HepG2 (cell line): Measurements from ENCODE around the gene HOXA9. TPM values are rescaled to one million over a fixed set of nuclear protein-coding genes. Genes with fewer than 3 reads are reported as not detected.
A peak's percentile ranks its signal among the peaks of the same experiment; 100 is the strongest.

Experiments used
- CBFB ChIP-seq: sonication (generic); formaldehyde crosslinking; IDR thresholded peaks from 2 replicates; pipeline ENCODE4 v1.4.0; 2020; ENCODE audit warnings: missing genetic modification reagents
- CCAR2 ChIP-seq: fragments of 200-400 bp; formaldehyde crosslinking; optimal IDR thresholded peaks from 2 replicates; pipeline ENCODE3; 2018; ENCODE audit warnings: low read depth, mild to moderate bottlenecking, low read length, moderate library complexity
- HDAC1 ChIP-seq: sonication (generic); formaldehyde crosslinking; IDR thresholded peaks from 2 replicates; pipeline ENCODE4 v1.5.1; 2020; ENCODE audit warnings: mild to moderate bottlenecking, missing genetic modification reagents
- HDAC2 ChIP-seq: sonication (generic); formaldehyde crosslinking; IDR thresholded peaks from 2 replicates; pipeline ENCODE4 v1.4.0; 2020; ENCODE audit warnings: missing genetic modification reagents
- HOXA3 ChIP-seq: sonication (generic); formaldehyde crosslinking; IDR thresholded peaks from 2 replicates; pipeline ENCODE4 v1.5.0; 2020; ENCODE audit warnings: missing genetic modification reagents
- IRF9 ChIP-seq: sonication (generic); formaldehyde crosslinking; IDR thresholded peaks from 2 replicates; pipeline ENCODE4 v1.8.0; 2022; ENCODE audit warnings: missing genetic modification reagents, mild to moderate bottlenecking, borderline replicate concordance
- MBD4 ChIP-seq: IDR thresholded peaks from 2 replicates; pipeline ENCODE4 v1.6.1; 2012; ENCODE audit warnings: low read length, inconsistent platforms, borderline replicate concordance
- PHB2 ChIP-seq: fragments of 450-650 bp; IDR thresholded peaks from 2 replicates; pipeline ENCODE4 v1.6.1; 2018; ENCODE audit not compliant: partially characterized antibody
- TERF1 ChIP-seq: sonication (generic); formaldehyde crosslinking; IDR thresholded peaks from 2 replicates; pipeline ENCODE4 v1.8.0; 2022; ENCODE audit warnings: mild to moderate bottlenecking, missing genetic modification reagents, moderate library complexity
- THYN1 ChIP-seq: sonication (generic); formaldehyde crosslinking; IDR thresholded peaks from 2 replicates; pipeline ENCODE4 v1.8.1; 2023; ENCODE audit warnings: low read depth, mild to moderate bottlenecking, moderate library complexity, missing genetic modification reagents, borderline replicate concordance
- ZBTB43 ChIP-seq: sonication (generic); formaldehyde crosslinking; conservative IDR thresholded peaks from 2 replicates; pipeline ENCODE4 v1.4.0; 2020; ENCODE audit warnings: missing genetic modification reagents
- ZMAT5 ChIP-seq: sonication (generic); formaldehyde crosslinking; IDR thresholded peaks from 2 replicates; pipeline ENCODE4 v1.5.0; 2020; ENCODE audit warnings: mild to moderate bottlenecking, low read depth, missing genetic modification reagents, borderline replicate concordance
- ZNF10 ChIP-seq: sonication (generic); formaldehyde crosslinking; IDR thresholded peaks from 2 replicates; pipeline ENCODE4 v1.4.0; 2020; ENCODE audit warnings: mild to moderate bottlenecking, low read depth, missing genetic modification reagents, borderline replicate concordance
- ZNF136 ChIP-seq: sonication (generic); formaldehyde crosslinking; IDR thresholded peaks from 2 replicates; pipeline ENCODE4 v1.8.1; 2022; ENCODE audit warnings: low read depth, mild to moderate bottlenecking, moderate library complexity, missing genetic modification reagents
- ZNF205 ChIP-seq: IDR thresholded peaks from 2 replicates; pipeline ENCODE4 v1.6.1; 2018; ENCODE audit warnings: missing biosample characterization, missing genetic modification reagents
- ZNF276 ChIP-seq: sonication (generic); formaldehyde crosslinking; IDR thresholded peaks from 2 replicates; pipeline ENCODE4 v1.4.0; 2020; ENCODE audit warnings: mild to moderate bottlenecking, low read depth, missing genetic modification reagents
- ZNF281 ChIP-seq: sonication (generic); formaldehyde crosslinking; IDR thresholded peaks from 2 replicates; pipeline ENCODE4 v1.4.0; 2020; ENCODE audit warnings: missing genetic modification reagents, borderline replicate concordance
- ZNF558 ChIP-seq: sonication (generic); formaldehyde crosslinking; IDR thresholded peaks from 2 replicates; pipeline ENCODE4 v1.9.0; 2022; ENCODE audit warnings: mild to moderate bottlenecking, missing genetic modification reagents, borderline replicate concordance
- ZNF644 ChIP-seq: IDR thresholded peaks from 2 replicates; pipeline ENCODE4 v1.6.1; 2016; ENCODE audit warnings: low read depth
- ZNF652 ChIP-seq: IDR thresholded peaks from 2 replicates; pipeline ENCODE4 v1.6.1; 2016; ENCODE audit warnings: low read depth, borderline replicate concordance
- polyA plus RNA-seq, 8 experiments: library from polyadenylated mRNA; depleted of rRNA in 3 of 8; stranded (reverse) in 7 of 8; unstranded in 1 of 8; fragments of >200 nt; fragmentation: Illumina TruSeq in 4 of 8; extraction: Trizol in 4 of 8; gene quantifications; 2 replicates each; pipeline versions ENCODE4 v1.2.1 to v1.2.3, GENCODE V29; 2011 to 2016; ENCODE audit warnings: low read depth in 4 of 8, missing spikeins in 1 of 8, mixed read lengths in 1 of 8; ENCODE audit not compliant: insufficient read depth in 1 of 8
- total RNA-seq, 5 experiments: library from RNA; depleted of rRNA; stranded (reverse); fragments of >200 nt; fragmentation: Illumina TruSeq; extraction: Trizol; gene quantifications; 2 replicates each; pipeline ENCODE4 v1.2.3, GENCODE V29; 2016; ENCODE audit warnings: low read depth in 1 of 5

The HOXA9 gene
- total and polyA plus RNA-seq, 2 of the 13 experiments (the other 11 are each of a cell fraction or from before 2014, with no cell fraction given), result not detected

GRCh38 chr7:27150568-27151340 lies 14.6 kb downstream of the HOXA9 start (continued):
- TF ChIP-seq ZNF276 (CRISPR knock-in tag) (no peak), ZNF281 (CRISPR knock-in tag) (peak; percentile 84; the same call in 1 of the 2 replicates), HDAC1 (CRISPR knock-in tag) (peak; percentile 72), ZNF10 (CRISPR knock-in tag) (no peak), ZMAT5 (CRISPR knock-in tag) (no peak), ZNF652 (CRISPR knock-in tag) (no peak), PHB2 (no peak), ZBTB43 (CRISPR knock-in tag) (0 out of 2 replicates have a peak, but pooled peaks have one; percentile 25), ZNF136 (CRISPR knock-in tag) (0 out of 2 replicates have a peak, but pooled peaks have one; percentile 60), ZNF205 (no peak), ZNF644 (no peak), ZNF558 (no peak), HDAC2 (CRISPR knock-in tag) (0 out of 2 replicates have a peak, but pooled peaks have one; percentile 31), TERF1 (CRISPR knock-in tag) (no peak), IRF9 (peak; percentile 82), HOXA3 (CRISPR knock-in tag) (peak; percentile 62; the same call in 1 of the 2 replicates), THYN1 (no peak), CBFB (CRISPR knock-in tag) (no peak), MBD4 (no peak), CCAR2 (no peak)
